BLaER1 (cell line): Measurements from ENCODE around the gene EFHC2.
"Not testable (repeated sequence)": the region's sequence is repeated elsewhere in the genome, so short reads cannot be mapped to it uniquely, and the experiment has no call there.

Experiments
- H3K27ac ChIP-seq: shearing (Covaris generic); formaldehyde crosslinking; 2 replicates; pipeline ENCODE4 v1.8.1; 2022
- H3K27me3 ChIP-seq: shearing (Covaris generic); formaldehyde crosslinking; 2 replicates; pipeline ENCODE4 v1.8.1; 2022
- H3K36me3 ChIP-seq: shearing (Covaris generic); formaldehyde crosslinking; 2 replicates; pipeline ENCODE4 v1.8.1; 2022
- H3K4me1 ChIP-seq: shearing (Covaris generic); formaldehyde crosslinking; 2 replicates; pipeline ENCODE4 v1.8.1; 2022
- H3K4me2 ChIP-seq: shearing (Covaris generic); formaldehyde crosslinking; 2 replicates; pipeline ENCODE4 v1.8.1; 2022
- H3K4me3 ChIP-seq: shearing (Covaris generic); formaldehyde crosslinking; 2 replicates; pipeline ENCODE4 v1.8.1; 2022
- H3K9ac ChIP-seq: shearing (Covaris generic); formaldehyde crosslinking; 2 replicates; pipeline ENCODE4 v1.8.1; 2022
- H3K9me3 ChIP-seq: shearing (Covaris generic); formaldehyde crosslinking; 2 replicates; pipeline ENCODE4 v1.8.1; 2022
- H4K20me1 ChIP-seq: shearing (Covaris generic); formaldehyde crosslinking; 2 replicates; pipeline ENCODE4 v1.8.1; 2022
- Cebpa-rat ChIP-seq: shearing (Covaris generic); IDR thresholded peaks from 2 replicates; pipeline ENCODE4 v1.8.1; 2022

The EFHC2 gene

DNA sequence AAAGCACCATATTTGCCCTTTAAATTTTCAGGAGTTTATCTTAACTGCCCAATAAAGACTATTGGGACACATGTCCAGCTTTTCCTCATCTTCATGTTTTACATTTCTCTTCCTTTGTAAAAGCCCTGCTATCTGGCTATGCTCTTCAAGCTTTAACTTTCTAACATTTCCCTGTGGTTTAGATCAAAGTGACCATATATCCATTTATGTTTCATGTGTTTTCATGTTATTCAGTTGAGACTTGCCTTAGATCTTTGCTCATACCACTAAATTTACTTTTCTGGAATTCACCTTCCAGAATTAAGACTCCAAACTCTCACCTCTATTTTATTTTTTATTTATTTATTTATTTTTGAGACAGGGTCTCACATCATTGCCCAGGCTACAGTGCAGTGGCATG is 78.5 kb downstream of the EFHC2 start:
- H3K27ac ChIP-seq = no peak overlapping the region
- peaks cover 8% of the 10 kb centered on the region; the same call in 1 of the 2 replicates for H3K4me1 ChIP-seq
- no peak for TF ChIP-seq Cebpa-rat
- no peak overlapping the region for H3K4me3 ChIP-seq
- H3K27me3 ChIP-seq = no peaks in the 10 kb centered on the region
- H3K9ac ChIP-seq = no peak overlapping the region
- H3K36me3 ChIP-seq = no peaks in the 10 kb centered on the region
- H3K4me2 ChIP-seq = 0 out of 2 replicates have a peak overlapping the region, but pooled peaks have one; percentile 6
- H3K9me3 ChIP-seq = no peaks in the 10 kb centered on the region
- no peaks in the 10 kb centered on the region for H4K20me1 ChIP-seq

DNA sequence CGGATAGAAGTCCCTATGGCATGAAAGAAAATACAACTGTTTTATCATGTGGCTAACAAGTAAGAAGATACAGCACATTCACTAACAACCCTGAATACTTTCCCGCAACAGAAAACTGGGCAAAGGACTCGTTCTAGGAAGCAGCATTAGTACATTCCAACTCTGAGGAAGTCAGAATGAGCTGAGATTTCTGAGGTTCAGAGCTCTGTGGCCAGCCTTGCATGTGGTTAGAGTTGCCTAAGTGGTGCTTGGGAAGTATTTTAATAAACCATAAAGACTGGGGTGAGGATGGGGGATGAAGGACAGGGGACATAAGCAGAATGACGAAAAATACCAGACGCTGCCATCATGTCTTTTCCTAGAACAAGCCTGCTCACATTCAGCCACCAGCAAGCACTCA is 82.2 kb downstream of the EFHC2 start:
- H3K27ac ChIP-seq = no peak overlapping the region
- no peaks in the 10 kb centered on the region for H3K36me3 ChIP-seq
- H3K9ac ChIP-seq = no peak overlapping the region
- no peaks in the 10 kb centered on the region for H3K27me3 ChIP-seq
- H3K4me2 ChIP-seq = no peak overlapping the region
- H3K4me3 ChIP-seq = no peak overlapping the region
- H4K20me1 ChIP-seq = no peaks in the 10 kb centered on the region
- H3K4me1 ChIP-seq = peaks cover 11% of the 10 kb centered on the region; the same call in 1 of the 2 replicates
- no peak for TF ChIP-seq Cebpa-rat
- 0 out of 2 replicates have a peak, but pooled peaks cover 4% of the 10 kb centered on the region for H3K9me3 ChIP-seq

DNA sequence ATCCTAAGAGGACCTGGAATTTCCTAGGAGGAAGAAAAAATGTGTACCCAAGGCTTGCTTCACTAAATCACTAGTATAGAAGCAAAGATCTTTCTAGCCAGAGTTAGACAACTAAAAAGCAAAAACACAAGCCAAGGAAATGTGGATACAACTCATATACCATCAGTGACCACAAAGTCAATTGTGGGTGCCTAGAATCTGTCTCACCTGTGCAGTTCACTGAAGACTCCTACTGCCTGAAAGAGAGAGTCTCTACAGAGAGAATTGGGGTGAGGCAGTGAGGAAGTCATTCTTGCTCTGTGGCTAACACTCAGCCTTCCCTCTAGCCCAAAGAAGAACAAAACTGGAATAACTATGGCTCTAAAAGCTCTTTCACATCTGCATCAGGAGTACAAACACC is 82.9 kb downstream of the EFHC2 start:
- H3K27ac ChIP-seq = no peak overlapping the region
- no peaks in the 10 kb centered on the region for H4K20me1 ChIP-seq
- no peak for TF ChIP-seq Cebpa-rat
- no peak overlapping the region for H3K4me3 ChIP-seq
- H3K4me1 ChIP-seq = peaks cover 17% of the 10 kb centered on the region
- H3K9me3 ChIP-seq = 0 out of 2 replicates have a peak, but pooled peaks cover 4% of the 10 kb centered on the region
- no peak overlapping the region for H3K9ac ChIP-seq
- H3K36me3 ChIP-seq = no peaks in the 10 kb centered on the region
- no peaks in the 10 kb centered on the region for H3K27me3 ChIP-seq
- H3K4me2 ChIP-seq = no peak overlapping the region

DNA sequence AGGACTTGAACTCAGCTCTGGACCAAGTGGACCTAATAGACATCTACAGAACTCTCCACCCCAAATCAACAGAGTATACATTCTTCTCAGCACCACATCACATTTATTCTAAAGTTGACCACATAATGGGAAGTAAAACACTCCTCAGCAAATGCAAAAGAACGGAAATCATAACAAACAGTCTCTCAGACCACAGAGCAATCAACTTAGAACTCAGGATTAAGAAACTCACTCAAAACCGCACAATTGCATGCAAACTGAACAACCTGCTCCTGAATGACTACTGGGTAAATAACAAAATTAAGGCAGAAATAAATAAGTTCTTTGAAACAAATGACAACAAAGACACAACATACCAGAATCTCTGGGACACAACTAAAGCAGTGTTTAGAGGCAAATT is 87.7 kb downstream of the EFHC2 start:
- Histone ChIP-seq H3K4me1 (peaks cover 42% of the 10 kb centered on the region), H3K9me3 (peaks cover 12% of the 10 kb centered on the region; the same call in 1 of the 2 replicates), H3K4me2 (peak overlapping the region; percentile 76; the same call in 1 of the 2 replicates)
- not testable (repeated sequence) for H4K20me1 ChIP-seq, H3K27me3 ChIP-seq, H3K4me3 ChIP-seq, H3K9ac ChIP-seq, H3K36me3 ChIP-seq, H3K27ac ChIP-seq

DNA sequence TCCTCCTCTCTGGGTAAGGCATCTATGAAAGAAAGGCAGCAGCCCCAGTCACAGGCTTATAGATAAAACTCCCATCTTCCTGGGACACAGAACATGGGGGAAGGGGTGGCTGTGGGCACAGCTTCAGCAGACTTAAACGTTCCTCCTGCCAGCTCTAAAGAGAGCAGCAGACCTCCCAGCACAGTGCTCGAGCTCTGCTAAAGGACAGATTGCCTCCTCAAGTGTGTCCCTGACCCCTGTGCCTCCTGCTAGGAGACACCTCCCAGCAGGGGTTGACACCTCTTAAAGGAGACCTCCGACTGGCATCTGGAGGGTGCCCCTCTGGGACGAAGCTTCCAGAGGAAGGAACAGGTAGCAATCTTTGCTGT is 89.9 kb downstream of the EFHC2 start:
- H3K27me3 ChIP-seq = no peaks in the 10 kb centered on the region
- peaks cover 42% of the 10 kb centered on the region for H3K4me1 ChIP-seq
- no peak for TF ChIP-seq Cebpa-rat
- peak overlapping the region; percentile 47 for H3K4me3 ChIP-seq
- no peaks in the 10 kb centered on the region for H3K36me3 ChIP-seq
- H3K4me2 ChIP-seq = peak overlapping the region; percentile 76
- peak overlapping the region; percentile 72; the same call in 1 of the 2 replicates for H3K9ac ChIP-seq
- peak overlapping the region; percentile 80 for H3K27ac ChIP-seq
- H4K20me1 ChIP-seq = no peaks in the 10 kb centered on the region
- H3K9me3 ChIP-seq = peaks cover 10% of the 10 kb centered on the region; the same call in 1 of the 2 replicates

DNA sequence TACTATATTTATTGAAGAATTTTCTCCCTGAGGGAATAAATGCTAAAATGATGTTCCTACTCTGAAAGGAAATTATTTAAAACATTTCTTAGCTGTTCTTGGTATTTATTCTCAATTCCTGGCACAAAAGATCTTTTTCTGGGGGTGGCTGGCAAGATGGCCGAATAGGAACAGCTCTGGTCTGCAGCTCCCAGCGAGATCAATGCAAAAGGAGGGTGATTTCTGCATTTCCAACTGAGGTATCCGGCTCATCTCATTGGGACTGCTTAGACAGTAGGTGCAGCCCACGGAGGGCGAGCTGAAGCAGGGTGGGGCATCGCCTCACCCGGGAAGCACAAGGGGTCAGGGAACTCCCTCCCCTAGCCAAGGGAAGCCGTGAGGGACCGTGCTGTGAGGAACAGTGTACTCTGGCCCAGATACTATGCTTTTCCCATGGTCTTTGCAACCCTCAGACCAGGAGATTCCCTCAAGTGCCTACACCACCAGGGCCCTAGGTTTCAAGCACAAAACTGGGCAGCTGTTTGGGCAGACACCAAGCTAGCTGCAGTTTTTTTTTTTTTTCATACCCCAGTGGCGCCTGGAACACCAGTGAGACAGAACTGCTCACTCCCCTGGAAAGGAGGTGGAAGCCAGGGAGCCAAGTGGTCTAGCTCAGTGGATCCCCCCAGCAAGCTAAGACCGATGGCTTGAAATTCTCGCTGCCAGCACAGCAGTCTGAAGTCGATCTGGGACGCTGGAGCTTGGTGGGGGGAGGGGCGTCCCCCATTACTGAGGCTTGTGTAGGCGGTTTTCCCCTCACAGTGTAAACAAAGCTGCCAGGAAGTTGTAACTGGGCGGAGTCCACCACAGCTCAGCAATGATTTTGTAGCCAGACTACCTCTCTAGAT is 90.5 kb downstream of the EFHC2 start:
- H3K9me3 ChIP-seq, H3K27me3 ChIP-seq, H3K36me3 ChIP-seq, H4K20me1 ChIP-seq: not testable (repeated sequence)
- peak overlapping the region; percentile 47 for H3K4me3 ChIP-seq
- H3K9ac ChIP-seq = peak overlapping the region; percentile 72
- H3K4me1 ChIP-seq = peaks cover 42% of the 10 kb centered on the region
- H3K4me2 ChIP-seq = peak overlapping the region; percentile 76
- peak overlapping the region; percentile 80 for H3K27ac ChIP-seq

DNA sequence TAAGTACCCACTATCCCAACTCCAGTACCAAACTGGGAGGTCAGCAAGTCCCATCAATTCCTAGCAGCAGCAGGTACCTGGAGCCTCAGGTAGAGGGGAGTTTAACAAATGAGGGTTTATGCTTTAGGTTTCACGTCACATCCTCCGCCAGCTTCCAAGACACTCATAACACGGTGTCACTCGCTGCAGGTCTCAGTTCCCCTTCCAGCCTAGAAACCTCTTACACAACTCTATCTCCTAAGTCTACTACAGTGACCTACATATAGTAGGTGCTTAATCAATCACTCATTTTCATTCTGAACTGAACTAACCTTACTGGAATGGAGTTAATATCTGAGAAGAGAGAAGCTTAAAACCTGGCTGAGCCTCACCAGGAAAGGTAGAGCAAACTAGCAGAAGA is 96.0 kb downstream of the EFHC2 start:
- H3K9ac ChIP-seq = no peak overlapping the region
- no peaks in the 10 kb centered on the region for H3K27me3 ChIP-seq
- no peak overlapping the region for H3K27ac ChIP-seq
- no peak overlapping the region for H3K4me3 ChIP-seq
- no peak overlapping the region for H3K4me2 ChIP-seq
- no peaks in the 10 kb centered on the region for H4K20me1 ChIP-seq
- no peaks in the 10 kb centered on the region for H3K9me3 ChIP-seq
- TF ChIP-seq Cebpa-rat = no peak
- H3K36me3 ChIP-seq = no peaks in the 10 kb centered on the region
- peaks cover 9% of the 10 kb centered on the region for H3K4me1 ChIP-seq

DNA sequence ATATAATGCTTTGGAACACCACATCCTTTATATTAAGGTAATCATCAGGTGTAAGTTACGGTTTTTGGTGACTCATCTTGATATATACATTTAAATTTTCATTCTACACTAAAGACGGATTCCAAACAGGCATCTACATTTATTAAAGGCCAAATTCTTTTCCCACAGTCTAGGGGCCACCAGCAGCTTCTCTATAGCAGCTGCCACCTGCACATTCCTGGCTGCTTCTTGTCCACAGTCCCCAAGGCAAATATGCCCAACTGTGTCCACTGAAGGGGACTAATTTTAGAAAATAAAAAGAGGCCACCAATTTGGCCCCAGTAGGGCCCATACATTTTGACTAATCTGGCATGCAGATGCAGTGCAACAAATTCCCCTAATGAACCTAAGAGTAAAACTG is 96.6 kb downstream of the EFHC2 start:
- no peak for TF ChIP-seq Cebpa-rat
- Histone ChIP-seq H3K9ac (no peak overlapping the region), H3K4me3 (no peak overlapping the region), H3K36me3 (no peaks in the 10 kb centered on the region), H3K27me3 (no peaks in the 10 kb centered on the region), H4K20me1 (no peaks in the 10 kb centered on the region), H3K27ac (no peak overlapping the region), H3K4me2 (no peak overlapping the region), H3K4me1 (peaks cover 9% of the 10 kb centered on the region), H3K9me3 (no peaks in the 10 kb centered on the region)

DNA sequence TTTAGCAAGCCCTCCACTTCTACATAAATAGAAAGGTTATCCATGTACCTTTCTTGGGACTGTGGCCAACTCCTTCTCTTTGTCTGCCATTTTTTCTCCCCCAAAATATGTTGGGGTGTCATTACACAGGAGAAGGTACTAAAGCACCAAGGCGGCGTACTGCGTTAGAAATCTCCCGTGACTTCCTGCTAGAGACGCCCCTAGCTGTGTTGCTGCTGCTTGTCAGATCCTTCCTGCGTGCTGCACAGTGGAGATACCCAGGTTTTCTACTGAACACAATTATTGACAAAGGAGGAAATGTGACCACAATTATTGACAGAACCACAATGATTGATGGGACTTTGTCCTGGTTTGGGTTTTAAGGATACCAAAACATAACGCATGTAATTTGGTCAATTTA is 97.7 kb downstream of the EFHC2 start:
- TF ChIP-seq Cebpa-rat = no peak
- no peaks in the 10 kb centered on the region for H3K9me3 ChIP-seq
- no peak overlapping the region for H3K4me3 ChIP-seq
- H3K4me1 ChIP-seq = peaks cover 15% of the 10 kb centered on the region
- H3K4me2 ChIP-seq = no peak overlapping the region
- H3K36me3 ChIP-seq = no peaks in the 10 kb centered on the region
- no peaks in the 10 kb centered on the region for H4K20me1 ChIP-seq
- no peak overlapping the region for H3K27ac ChIP-seq
- H3K27me3 ChIP-seq = no peaks in the 10 kb centered on the region
- H3K9ac ChIP-seq = no peak overlapping the region

DNA sequence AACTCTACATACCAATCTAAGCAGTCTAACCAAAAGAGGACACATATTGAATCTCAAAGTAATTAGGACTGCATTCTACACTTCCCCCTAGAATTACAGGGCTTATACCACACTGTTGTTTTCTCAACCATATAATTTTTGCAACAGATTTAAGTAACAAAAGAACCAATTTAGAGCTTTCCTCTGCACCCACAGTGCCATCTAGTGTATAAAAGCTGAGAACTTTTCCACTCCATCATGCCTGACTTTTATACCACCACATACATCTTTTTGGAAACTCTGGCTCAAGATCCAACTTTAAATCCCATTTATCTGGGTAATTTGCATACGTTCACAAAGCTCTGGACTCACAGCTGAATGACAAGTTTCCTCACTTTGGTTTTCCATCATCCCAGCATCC is 99.5 kb downstream of the EFHC2 start:
- Histone ChIP-seq H3K4me3 (no peak overlapping the region), H3K9me3 (no peaks in the 10 kb centered on the region), H3K27ac (no peak overlapping the region), H3K9ac (no peak overlapping the region), H3K4me2 (no peak overlapping the region), H4K20me1 (no peaks in the 10 kb centered on the region), H3K4me1 (peaks cover 15% of the 10 kb centered on the region), H3K27me3 (no peaks in the 10 kb centered on the region), H3K36me3 (no peaks in the 10 kb centered on the region)
- no peak for TF ChIP-seq Cebpa-rat
